GM12872 (cell line): ENCODE data around the gene TMEM161B.

Experiments
- CTCF ChIP-seq: IDR thresholded peaks from 3 replicates; pipeline ENCODE4 v1.5.1; 2011; ENCODE audit warnings: low read depth, mild to moderate bottlenecking, low read length, moderate library complexity; ENCODE audit not compliant: insufficient read depth

TMEM161B gene

GRCh38 chr5:88248743-88249540 lies 19.7 kb downstream of the TMEM161B start:
- TF ChIP-seq CTCF: no peak

- TF ChIP-seq CTCF: no peak
These were observed 20.6 kb downstream of the TMEM161B start for GRCh38 chr5:88248094-88248493.

GRCh38 chr5:88245893-88246244 lies 22.8 kb downstream of the TMEM161B start:
- no peak for TF ChIP-seq CTCF

- no peak for TF ChIP-seq CTCF
These were observed 23.3 kb downstream of the TMEM161B start for GRCh38 chr5:88245241-88245892.

GRCh38 chr5:88244686-88245085 lies 24.0 kb downstream of the TMEM161B start:
- TF ChIP-seq CTCF: no peak

GRCh38 chr5:88238732-88239131 lies 29.9 kb downstream of the TMEM161B start:
- TF ChIP-seq CTCF: no peak

GRCh38 chr5:88236866-88237642 lies 31.6 kb downstream of the TMEM161B start:
- no peak for TF ChIP-seq CTCF
